ENCODE data around the gene PIKFYVE. TPM values are rescaled to one million over a fixed set of nuclear protein-coding genes. Genes with fewer than 3 reads are reported as not detected.
"Not testable (repeated sequence)": the region's sequence is repeated elsewhere in the genome, so short reads cannot be mapped to it uniquely, and the experiment has no call there.

The PIKFYVE gene
- polyA plus RNA-seq, 1 donor (not counting 4 experiments of a cell fraction or from before 2014, with no cell fraction given), result 18.4 TPM

GRCh38 chr2:208256192-208256782 is 9.8 kb upstream of the PIKFYVE start:
- Histone ChIP-seq H3K27me3 (ENCODE audit: control insufficient read depth, extremely low read depth, insufficient read depth, low read length) (no peaks in the 10 kb centered on the region), H3K9me3 (ENCODE audit: control insufficient read depth, low read depth, low read length) (no peaks in the 10 kb centered on the region), H3K4me3 (ENCODE audit: control insufficient read depth in 2 of 3, extremely low read depth in 1 of 3, insufficient read depth in 2 of 3, low read depth in 1 of 3, low read length in 3 of 3) (no peak overlapping the region), H3K9me1 (ENCODE audit: control insufficient read depth, extremely low read depth, insufficient read depth, low read length) (no peaks in the 10 kb centered on the region), H2AFZ (ENCODE audit: control insufficient read depth, low read length) (no peak overlapping the region), H3K4me1 (ENCODE audit: control insufficient read depth, extremely low read depth, insufficient read depth, low read length) (peaks cover 20% of the 10 kb centered on the region), H3K9ac (ENCODE audit: control insufficient read depth, extremely low read depth, insufficient read depth, low read length) (no peak overlapping the region), H3K27ac (ENCODE audit: control insufficient read depth, insufficient read depth, low read length) (no peak overlapping the region), H4K20me1 (ENCODE audit: control insufficient read depth, extremely low read depth, insufficient read depth, low read length) (no peaks in the 10 kb centered on the region), H3K4me2 (ENCODE audit: control insufficient read depth, extremely low read depth, insufficient read depth, low read depth, low read length) (no peak overlapping the region), H3K36me3 (ENCODE audit: control insufficient read depth in 2 of 2, extremely low read depth in 1 of 2, insufficient read depth in 2 of 2, low read length in 2 of 2) (peaks cover 0 to 3% of the 10 kb centered on the region in 2 experiments), H3K79me2 (ENCODE audit: control insufficient read depth, insufficient read depth, low read length) (peaks cover 7% of the 10 kb centered on the region)
- DNase-seq (ENCODE audit: low read depth, low spot score) (no peak), FAIRE-seq (no peak)
- dilution Hi-C loops (cut with MboI; ENCODE audit: extremely low pct_ligation_motif_present, low sequenced_read_pairs), result no loop called here
- no peak for TF ChIP-seq EZH2 (IDR thresholded peaks at IDR 0.05; ENCODE audit: low read length)
- TF ChIP-seq, protein P1, sequence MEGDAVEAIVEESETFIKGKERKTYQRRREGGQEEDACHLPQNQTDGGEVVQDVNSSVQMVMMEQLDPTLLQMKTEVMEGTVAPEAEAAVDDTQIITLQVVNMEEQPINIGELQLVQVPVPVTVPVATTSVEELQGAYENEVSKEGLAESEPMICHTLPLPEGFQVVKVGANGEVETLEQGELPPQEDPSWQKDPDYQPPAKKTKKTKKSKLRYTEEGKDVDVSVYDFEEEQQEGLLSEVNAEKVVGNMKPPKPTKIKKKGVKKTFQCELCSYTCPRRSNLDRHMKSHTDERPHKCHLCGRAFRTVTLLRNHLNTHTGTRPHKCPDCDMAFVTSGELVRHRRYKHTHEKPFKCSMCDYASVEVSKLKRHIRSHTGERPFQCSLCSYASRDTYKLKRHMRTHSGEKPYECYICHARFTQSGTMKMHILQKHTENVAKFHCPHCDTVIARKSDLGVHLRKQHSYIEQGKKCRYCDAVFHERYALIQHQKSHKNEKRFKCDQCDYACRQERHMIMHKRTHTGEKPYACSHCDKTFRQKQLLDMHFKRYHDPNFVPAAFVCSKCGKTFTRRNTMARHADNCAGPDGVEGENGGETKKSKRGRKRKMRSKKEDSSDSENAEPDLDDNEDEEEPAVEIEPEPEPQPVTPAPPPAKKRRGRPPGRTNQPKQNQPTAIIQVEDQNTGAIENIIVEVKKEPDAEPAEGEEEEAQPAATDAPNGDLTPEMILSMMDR (optimal IDR thresholded peaks at IDR 0.05 in 1 of 3, IDR thresholded peaks at IDR 0.05 in 1 of 3, conservative IDR thresholded peaks at IDR 0.05 in 1 of 3; ENCODE audit: extremely low read depth in 1 of 3, insufficient read depth in 2 of 3, low read length in 3 of 3), result peak; percentile 12 to 32 (median 13)

DNA sequence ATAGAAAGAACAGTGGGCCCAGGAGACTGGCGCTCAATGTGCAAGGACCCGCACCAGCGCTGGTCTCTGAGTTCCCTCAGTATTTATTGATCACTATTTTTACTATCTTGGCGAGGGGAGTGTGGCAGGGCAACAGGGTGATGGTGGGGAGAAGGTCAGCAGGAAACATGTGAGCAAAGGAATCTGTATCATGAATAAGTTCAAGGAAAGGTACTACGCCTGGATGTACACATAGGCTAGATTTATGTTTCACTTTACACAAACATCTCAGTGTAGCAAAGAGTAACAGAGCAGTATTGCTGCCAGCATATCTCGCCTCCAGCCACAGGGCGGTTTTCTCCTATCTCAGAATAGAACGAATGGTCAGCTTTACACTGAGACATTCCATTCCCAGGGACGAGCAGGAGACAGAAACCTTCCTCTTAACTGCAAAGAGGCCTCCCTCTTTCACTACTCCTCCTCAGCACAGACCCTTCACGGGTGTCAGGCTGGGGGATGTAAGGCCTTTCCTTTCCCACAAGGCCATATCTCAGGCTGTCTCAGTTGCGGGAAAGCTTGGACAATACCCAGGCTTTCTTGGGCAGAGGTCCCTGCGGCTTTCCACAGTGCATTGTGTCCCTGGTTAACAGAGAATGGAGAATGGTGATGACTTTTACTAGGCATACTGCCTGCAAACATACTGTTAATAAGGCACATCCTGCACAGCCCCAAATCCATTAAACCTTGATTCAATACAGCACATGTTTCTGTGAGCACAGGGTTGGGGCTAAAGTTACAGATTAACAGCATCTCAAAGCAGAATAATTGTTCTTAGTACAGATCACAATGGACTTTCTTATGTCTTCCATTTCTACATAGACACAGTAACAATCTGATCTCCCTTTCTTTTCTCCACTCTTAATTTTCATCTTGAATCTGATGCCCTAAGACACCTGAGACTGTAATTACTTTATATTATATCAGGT is 8.9 kb upstream of the PIKFYVE start:
- H3K79me2 ChIP-seq (ENCODE audit: control insufficient read depth, insufficient read depth, low read length); H3K4me2 ChIP-seq (ENCODE audit: control insufficient read depth, extremely low read depth, insufficient read depth, low read depth, low read length); H4K20me1 ChIP-seq (ENCODE audit: control insufficient read depth, extremely low read depth, insufficient read depth, low read length); FAIRE-seq; DNase-seq (ENCODE audit: low read depth, low spot score); H3K27ac ChIP-seq (ENCODE audit: control insufficient read depth, insufficient read depth, low read length); dilution Hi-C loops (cut with MboI; ENCODE audit: extremely low pct_ligation_motif_present, low sequenced_read_pairs); H2AFZ ChIP-seq (ENCODE audit: control insufficient read depth, low read length); H3K4me3 ChIP-seq (ENCODE audit: control insufficient read depth in 2 of 3, extremely low read depth in 1 of 3, insufficient read depth in 2 of 3, low read depth in 1 of 3, low read length in 3 of 3); H3K9me3 ChIP-seq (ENCODE audit: control insufficient read depth, low read depth, low read length); H3K9ac ChIP-seq (ENCODE audit: control insufficient read depth, extremely low read depth, insufficient read depth, low read length); H3K9me1 ChIP-seq (ENCODE audit: control insufficient read depth, extremely low read depth, insufficient read depth, low read length); H3K27me3 ChIP-seq (ENCODE audit: control insufficient read depth, extremely low read depth, insufficient read depth, low read length); H3K36me3 ChIP-seq (ENCODE audit: control insufficient read depth in 2 of 2, extremely low read depth in 1 of 2, insufficient read depth in 2 of 2, low read length in 2 of 2): not testable (repeated sequence)
- H3K4me1 ChIP-seq (ENCODE audit: control insufficient read depth, extremely low read depth, insufficient read depth, low read length), result peaks cover 20% of the 10 kb centered on the region
